Measurements from ENCODE around the gene TEX35.

Gene TEX35

DNA sequence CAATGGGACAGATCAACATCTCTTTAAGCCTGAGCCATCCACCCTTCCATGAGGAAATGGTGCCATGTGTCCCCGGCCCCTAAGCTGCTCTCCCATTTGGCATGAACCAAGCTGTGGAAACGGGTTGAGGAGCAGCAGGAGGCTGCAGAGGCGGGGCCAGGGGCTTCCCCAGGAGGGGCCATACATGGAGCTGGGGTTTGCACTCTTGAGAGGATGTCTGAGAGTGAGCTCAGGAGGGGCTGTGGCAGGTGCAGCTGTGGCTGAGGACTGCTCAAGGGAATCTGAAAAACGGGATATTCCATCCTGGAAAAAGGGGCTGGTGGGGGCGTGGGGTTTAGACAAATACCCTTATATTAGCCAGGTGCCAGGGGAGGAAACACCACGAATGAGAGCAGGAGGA lies 9.1 kb upstream of the TEX35 start:
- no peak for DNase-seq
- no peak overlapping the region for H3K9ac ChIP-seq (ENCODE audit: low read length)
- no peak overlapping the region for H3K4me2 ChIP-seq (ENCODE audit: low read depth, low read length)
- H3K9me2 ChIP-seq (replicated peaks; ENCODE audit: insufficient read depth, low read length): no peaks in the 10 kb centered on the region
- TF ChIP-seq, protein P1, sequence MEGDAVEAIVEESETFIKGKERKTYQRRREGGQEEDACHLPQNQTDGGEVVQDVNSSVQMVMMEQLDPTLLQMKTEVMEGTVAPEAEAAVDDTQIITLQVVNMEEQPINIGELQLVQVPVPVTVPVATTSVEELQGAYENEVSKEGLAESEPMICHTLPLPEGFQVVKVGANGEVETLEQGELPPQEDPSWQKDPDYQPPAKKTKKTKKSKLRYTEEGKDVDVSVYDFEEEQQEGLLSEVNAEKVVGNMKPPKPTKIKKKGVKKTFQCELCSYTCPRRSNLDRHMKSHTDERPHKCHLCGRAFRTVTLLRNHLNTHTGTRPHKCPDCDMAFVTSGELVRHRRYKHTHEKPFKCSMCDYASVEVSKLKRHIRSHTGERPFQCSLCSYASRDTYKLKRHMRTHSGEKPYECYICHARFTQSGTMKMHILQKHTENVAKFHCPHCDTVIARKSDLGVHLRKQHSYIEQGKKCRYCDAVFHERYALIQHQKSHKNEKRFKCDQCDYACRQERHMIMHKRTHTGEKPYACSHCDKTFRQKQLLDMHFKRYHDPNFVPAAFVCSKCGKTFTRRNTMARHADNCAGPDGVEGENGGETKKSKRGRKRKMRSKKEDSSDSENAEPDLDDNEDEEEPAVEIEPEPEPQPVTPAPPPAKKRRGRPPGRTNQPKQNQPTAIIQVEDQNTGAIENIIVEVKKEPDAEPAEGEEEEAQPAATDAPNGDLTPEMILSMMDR (IDR thresholded peaks at IDR 0.05; ENCODE audit: low read length): no peak
- TF ChIP-seq EZH2phosphoT487 (IDR thresholded peaks at IDR 0.05; ENCODE audit: low read length) (no peak), EZH2 (optimal IDR thresholded peaks at IDR 0.05; ENCODE audit: low read depth, low read length) (no peak)
- no peaks in the 10 kb centered on the region for H3K79me2 ChIP-seq (ENCODE audit: low read length)
- no peaks in the 10 kb centered on the region for H3K27me3 ChIP-seq (replicated peaks; ENCODE audit: insufficient read depth, low read length)
- no peaks in the 10 kb centered on the region for H3K9me3 ChIP-seq (replicated peaks; ENCODE audit: insufficient read depth, low read length)
- H3K27ac ChIP-seq (ENCODE audit: low read length): no peak overlapping the region
- no peaks in the 10 kb centered on the region for H3K36me3 ChIP-seq (replicated peaks; ENCODE audit: insufficient read depth, low read length)
- no peak overlapping the region for H3K4me3 ChIP-seq (ENCODE audit: low read length)
- H3F3A ChIP-seq (ENCODE audit: insufficient read depth, low read length): no peaks in the 10 kb centered on the region
- H4K20me1 ChIP-seq (ENCODE audit: insufficient read depth, low read length): no peaks in the 10 kb centered on the region
- no peaks in the 10 kb centered on the region for H3K4me1 ChIP-seq (ENCODE audit: low read length)
- no peak overlapping the region for H2AFZ ChIP-seq (ENCODE audit: low read length)

DNA sequence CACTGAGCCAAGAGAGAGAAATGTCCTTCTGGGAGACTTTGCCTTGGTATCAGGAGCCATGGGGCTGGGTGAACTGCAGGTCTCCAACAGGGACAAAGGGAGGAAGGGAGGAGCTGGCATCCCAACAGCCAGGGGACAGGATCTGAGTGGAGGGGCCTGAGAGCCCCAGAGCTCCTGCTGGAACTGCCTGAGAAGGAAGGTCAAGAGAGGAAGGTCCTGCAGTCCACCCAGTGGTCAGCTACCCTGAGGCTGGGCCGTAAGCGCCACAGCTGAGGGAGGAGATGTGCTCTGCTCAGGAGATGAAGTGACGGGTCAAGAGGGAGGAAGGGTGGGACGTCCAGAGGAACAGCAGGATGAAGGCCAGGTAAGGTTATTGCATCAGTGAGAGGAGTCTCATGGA lies 8.6 kb upstream of the TEX35 start:
- no peak overlapping the region for H2AFZ ChIP-seq (ENCODE audit: low read length)
- H4K20me1 ChIP-seq (ENCODE audit: insufficient read depth, low read length): no peaks in the 10 kb centered on the region
- H3K27ac ChIP-seq (ENCODE audit: low read length): no peak overlapping the region

DNA sequence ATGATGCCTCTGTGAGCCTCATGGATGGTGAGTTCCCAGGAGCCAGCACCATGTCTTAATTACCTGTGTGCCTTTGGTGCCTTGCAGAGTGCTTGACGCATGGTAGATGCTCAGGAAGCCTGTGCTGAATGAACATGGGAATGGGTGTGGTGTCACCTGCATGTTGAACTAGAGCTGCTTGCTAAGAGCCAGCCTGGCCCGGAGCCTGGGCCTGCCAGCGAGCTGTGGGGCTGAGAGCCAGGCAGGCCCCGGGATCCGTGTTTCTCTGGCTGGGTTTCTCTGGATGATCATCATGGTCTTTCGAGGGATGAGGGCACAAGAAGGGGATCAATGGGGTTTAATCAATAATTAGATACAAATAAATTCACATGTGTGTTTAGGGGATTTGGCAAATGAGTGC lies 6.7 kb upstream of the TEX35 start:
- H2AFZ ChIP-seq (ENCODE audit: low read length): no peak overlapping the region
- no peak overlapping the region for H3K4me2 ChIP-seq (ENCODE audit: low read depth, low read length)
- no peaks in the 10 kb centered on the region for H3K79me2 ChIP-seq (ENCODE audit: low read length)
- H3K27me3 ChIP-seq (replicated peaks; ENCODE audit: insufficient read depth, low read length): no peaks in the 10 kb centered on the region
- H3K9me2 ChIP-seq (replicated peaks; ENCODE audit: insufficient read depth, low read length): no peaks in the 10 kb centered on the region
- no peak for DNase-seq
- H3K9ac ChIP-seq (ENCODE audit: low read length): no peak overlapping the region
- no peak overlapping the region for H3K4me3 ChIP-seq (ENCODE audit: low read length)
- H3K9me3 ChIP-seq (replicated peaks; ENCODE audit: insufficient read depth, low read length): no peaks in the 10 kb centered on the region
- no peaks in the 10 kb centered on the region for H3K4me1 ChIP-seq (ENCODE audit: low read length)
- TF ChIP-seq, protein P1 (IDR thresholded peaks at IDR 0.05; ENCODE audit: low read length): no peak
- no peaks in the 10 kb centered on the region for H3K36me3 ChIP-seq (replicated peaks; ENCODE audit: insufficient read depth, low read length)
- no peaks in the 10 kb centered on the region for H4K20me1 ChIP-seq (ENCODE audit: insufficient read depth, low read length)
- no peaks in the 10 kb centered on the region for H3F3A ChIP-seq (ENCODE audit: insufficient read depth, low read length)
- no peak overlapping the region for H3K27ac ChIP-seq (ENCODE audit: low read length)

More for the DNA sequence above, 8.6 kb upstream of the TEX35 start:
- Histone ChIP-seq H3K4me2 (ENCODE audit: low read depth, low read length) (no peak overlapping the region), H3K36me3 (replicated peaks; ENCODE audit: insufficient read depth, low read length) (no peaks in the 10 kb centered on the region), H3F3A (ENCODE audit: insufficient read depth, low read length) (no peaks in the 10 kb centered on the region), H3K9ac (ENCODE audit: low read length) (no peak overlapping the region), H3K4me1 (ENCODE audit: low read length) (no peaks in the 10 kb centered on the region), H3K27me3 (replicated peaks; ENCODE audit: insufficient read depth, low read length) (no peaks in the 10 kb centered on the region), H3K9me3 (replicated peaks; ENCODE audit: insufficient read depth, low read length) (no peaks in the 10 kb centered on the region), H3K9me2 (replicated peaks; ENCODE audit: insufficient read depth, low read length) (no peaks in the 10 kb centered on the region), H3K4me3 (ENCODE audit: low read length) (no peak overlapping the region), H3K79me2 (ENCODE audit: low read length) (no peaks in the 10 kb centered on the region)
- TF ChIP-seq EZH2phosphoT487 (IDR thresholded peaks at IDR 0.05; ENCODE audit: low read length): no peak
- TF ChIP-seq, protein P1 (IDR thresholded peaks at IDR 0.05; ENCODE audit: low read length): no peak
- no peak for TF ChIP-seq EZH2 (optimal IDR thresholded peaks at IDR 0.05; ENCODE audit: low read depth, low read length)
- no peak for DNase-seq
